Body of pancreas (tissue), 4 donors: ENCODE measurements around the gene PBX1.

ENCODE experiments used
- POLR2A ChIP-seq, 3 donors: fragments of 450-650 bp; IDR thresholded peaks; one replicate each; pipeline ENCODE4 v1.6.1; 2016; ENCODE audit warnings: antibody characterized with exemption in 3 of 3, mild to moderate bottlenecking in 2 of 3
- TF ChIP-seq, protein P1 (sequence below), 7 experiments: fragments of 450-650 bp in 4 of 7; fragments of 200-600 bp in 3 of 7; sonication (generic) in 3 of 7; IDR thresholded peaks; one replicate each; pipeline ENCODE4 v1.5.1; 2016 to 2019; ENCODE audit warnings: antibody characterized with exemption in 7 of 7

DNA sequence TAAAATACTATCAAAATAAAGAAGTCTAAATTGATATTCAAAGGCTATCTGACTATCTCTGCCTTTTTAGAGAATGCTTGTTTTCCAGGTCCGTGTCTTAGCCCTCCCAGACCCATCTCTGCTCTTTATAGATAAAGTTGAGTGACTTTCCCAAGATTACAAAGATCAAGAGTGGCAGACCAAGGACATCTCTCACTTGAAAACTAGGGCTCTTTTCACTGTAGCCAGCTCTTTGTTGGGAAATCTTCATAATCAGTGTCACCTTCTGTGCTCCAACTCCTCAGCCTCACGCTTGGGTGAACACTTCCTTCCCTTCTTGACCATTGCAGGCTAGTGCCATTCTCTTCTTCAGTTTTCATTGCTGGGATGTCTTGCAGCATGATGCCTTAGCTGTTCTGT, 211.1 kb downstream of the PBX1 start:
- no peak for TF ChIP-seq POLR2A (IDR thresholded peaks at IDR 0.05)
- TF ChIP-seq, protein P1, sequence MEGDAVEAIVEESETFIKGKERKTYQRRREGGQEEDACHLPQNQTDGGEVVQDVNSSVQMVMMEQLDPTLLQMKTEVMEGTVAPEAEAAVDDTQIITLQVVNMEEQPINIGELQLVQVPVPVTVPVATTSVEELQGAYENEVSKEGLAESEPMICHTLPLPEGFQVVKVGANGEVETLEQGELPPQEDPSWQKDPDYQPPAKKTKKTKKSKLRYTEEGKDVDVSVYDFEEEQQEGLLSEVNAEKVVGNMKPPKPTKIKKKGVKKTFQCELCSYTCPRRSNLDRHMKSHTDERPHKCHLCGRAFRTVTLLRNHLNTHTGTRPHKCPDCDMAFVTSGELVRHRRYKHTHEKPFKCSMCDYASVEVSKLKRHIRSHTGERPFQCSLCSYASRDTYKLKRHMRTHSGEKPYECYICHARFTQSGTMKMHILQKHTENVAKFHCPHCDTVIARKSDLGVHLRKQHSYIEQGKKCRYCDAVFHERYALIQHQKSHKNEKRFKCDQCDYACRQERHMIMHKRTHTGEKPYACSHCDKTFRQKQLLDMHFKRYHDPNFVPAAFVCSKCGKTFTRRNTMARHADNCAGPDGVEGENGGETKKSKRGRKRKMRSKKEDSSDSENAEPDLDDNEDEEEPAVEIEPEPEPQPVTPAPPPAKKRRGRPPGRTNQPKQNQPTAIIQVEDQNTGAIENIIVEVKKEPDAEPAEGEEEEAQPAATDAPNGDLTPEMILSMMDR (IDR thresholded peaks at IDR 0.05), result no peak
